COLO668 (cell line): ENCODE measurements around the gene FAM78B.

ENCODE experiments used
- DNase-seq: peaks from one replicate; lab custom pipeline; 2025; ENCODE audit not compliant: unreplicated experiment; lab: John Stamatoyannopoulos, UW

Gene FAM78B

GRCh38 chr1:166164995-166165660 is 1.7 kb downstream of the FAM78B start:
- peak; percentile 10 for DNase-seq

- DNase-seq = no peak
Measured at GRCh38 chr1:166164646-166164994, 2.2 kb downstream of the FAM78B start.

- no peak for DNase-seq
Measured at GRCh38 chr1:166159656-166160055, 7.1 kb downstream of the FAM78B start.

DNA sequence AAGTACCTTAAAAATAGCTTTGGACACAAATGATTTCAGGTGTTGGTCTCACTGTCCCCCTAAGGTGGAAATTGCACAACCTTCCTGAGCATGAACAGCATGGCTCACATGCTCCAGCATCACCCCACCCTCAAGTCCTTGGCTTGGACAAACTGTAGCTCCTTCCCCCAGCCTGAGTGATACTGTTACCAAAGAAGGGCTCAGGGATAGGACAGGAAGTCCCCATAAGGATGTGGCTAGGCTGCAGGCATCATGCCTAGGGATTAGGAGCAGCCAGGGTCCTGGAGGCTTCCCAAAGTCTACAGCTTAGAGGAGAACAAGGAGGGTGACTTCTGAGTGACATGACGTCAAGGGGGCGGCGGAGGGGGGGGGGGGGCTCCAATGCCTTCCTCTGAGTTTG is 10.1 kb downstream of the FAM78B start:
- no peak for DNase-seq

GRCh38 chr1:166155108-166155507 is 11.7 kb downstream of the FAM78B start:
- no peak for DNase-seq

DNA sequence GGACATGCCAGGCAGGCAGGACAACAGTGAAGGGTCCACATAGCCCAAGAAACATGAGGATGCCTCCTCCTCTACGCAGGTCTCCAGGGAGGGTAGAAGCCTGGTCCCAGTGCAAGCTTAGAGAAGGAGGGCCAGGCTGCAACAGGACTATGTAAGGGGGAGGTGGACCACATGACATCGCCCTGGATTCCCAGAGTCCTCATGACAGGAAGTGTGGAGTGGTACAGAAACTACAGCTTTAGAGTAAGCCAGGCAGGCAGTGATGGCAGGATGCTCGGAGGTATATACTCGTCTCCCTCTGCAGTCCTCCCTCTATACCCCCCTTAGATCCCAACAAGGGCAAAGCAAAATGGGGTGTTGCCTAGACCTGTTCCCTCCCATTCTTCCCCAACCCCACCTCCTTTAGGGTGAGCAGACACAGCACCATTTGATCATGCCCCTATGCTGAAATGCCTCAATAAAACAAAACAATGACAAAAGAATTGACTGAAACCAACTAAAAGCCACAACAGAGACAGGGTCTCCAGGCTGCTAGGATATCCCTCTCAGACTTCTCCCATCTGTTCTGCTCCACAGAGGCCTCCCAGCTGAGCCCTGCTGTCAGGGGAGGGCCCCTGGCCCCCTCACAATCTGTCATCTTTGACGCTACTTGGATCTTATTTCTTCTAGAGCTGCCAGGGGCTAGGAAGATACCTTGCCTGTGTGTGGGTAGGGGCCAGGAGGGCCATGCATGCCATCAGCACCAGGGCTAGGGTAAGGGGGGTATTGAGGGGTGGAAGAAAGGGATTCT is 13.1 kb downstream of the FAM78B start:
- no peak for DNase-seq

DNA sequence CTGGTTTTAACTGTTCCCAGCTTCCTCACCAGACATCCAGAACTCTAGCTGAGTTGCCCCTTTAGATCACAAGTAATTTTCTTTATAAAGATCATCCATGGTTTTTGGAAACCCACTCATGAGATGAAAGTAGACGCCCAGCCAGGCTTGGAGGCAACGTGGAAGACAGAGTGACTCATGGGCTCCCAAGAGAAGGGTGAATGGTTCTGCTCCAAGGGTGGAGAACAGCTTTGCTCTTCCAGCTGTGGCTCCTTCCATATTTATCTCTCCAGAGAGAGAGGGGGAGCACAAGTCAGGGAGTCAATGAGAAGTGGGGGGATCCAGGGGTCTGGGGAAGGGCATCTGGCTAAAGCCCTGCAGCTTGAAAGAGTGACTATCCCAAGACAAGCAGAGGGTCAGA is 13.8 kb downstream of the FAM78B start:
- DNase-seq = no peak

- no peak for DNase-seq
Measured at GRCh38 chr1:166151804-166152203, 15.0 kb downstream of the FAM78B start.

- DNase-seq = no peak
Measured at GRCh38 chr1:166145499-166145898, 21.3 kb downstream of the FAM78B start.

GRCh38 chr1:166141969-166142368 is 24.8 kb downstream of the FAM78B start:
- no peak for DNase-seq

- DNase-seq = no peak
Measured at GRCh38 chr1:166140251-166140650, 26.6 kb downstream of the FAM78B start.

DNA sequence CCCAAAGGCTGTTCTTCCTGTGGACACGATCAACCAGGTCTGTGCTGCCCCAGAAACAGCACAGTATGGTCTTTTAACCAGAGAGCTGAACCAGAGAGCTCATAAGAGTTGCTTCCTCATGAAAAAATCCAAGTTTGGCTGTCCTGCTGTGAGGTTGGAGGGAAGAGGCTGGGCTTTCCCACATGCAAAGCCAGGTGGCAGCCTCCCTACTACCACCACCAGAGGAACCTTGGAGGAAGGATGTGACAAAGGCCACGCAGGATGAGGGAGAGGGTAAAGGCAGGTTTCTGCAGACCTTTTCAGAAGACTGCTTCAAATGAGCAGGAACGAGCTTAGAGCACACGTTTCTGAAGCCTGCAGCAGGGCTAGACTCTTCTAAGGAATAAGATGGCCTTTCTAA is 27.1 kb downstream of the FAM78B start:
- no peak for DNase-seq

DNA sequence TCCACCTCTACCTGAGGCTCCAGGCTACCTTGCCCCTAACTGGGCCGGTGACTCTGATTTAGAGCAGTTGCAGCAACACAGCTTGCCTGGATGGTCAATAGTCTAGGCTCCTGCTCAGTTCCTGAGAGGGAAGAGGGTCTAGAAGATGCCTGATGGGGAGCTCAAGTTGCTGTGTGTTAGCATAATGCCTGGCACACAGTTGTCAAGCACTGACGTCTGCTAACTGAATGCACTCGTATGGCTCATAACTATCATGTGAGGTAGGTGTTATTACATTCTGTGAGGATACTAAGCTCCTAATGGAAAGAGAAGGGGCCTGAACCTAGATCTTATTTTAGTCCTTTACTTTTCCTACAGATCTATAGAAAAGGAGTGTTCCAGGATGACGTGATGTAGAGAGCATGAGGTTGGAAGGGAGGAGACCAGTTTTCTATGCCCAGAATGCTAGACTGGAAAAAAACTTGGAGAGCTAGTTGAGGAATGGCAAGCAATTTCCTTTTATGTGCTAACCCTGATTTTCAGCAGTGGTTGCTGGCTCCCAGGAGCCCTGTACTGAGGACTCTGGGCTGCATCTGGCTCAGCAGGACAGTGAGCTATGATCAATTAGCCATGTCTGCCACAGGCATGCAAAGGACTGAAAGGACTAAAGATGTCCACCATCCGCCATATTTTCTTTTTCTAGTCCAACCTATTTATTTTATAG is 30.0 kb downstream of the FAM78B start:
- DNase-seq = no peak

DNA sequence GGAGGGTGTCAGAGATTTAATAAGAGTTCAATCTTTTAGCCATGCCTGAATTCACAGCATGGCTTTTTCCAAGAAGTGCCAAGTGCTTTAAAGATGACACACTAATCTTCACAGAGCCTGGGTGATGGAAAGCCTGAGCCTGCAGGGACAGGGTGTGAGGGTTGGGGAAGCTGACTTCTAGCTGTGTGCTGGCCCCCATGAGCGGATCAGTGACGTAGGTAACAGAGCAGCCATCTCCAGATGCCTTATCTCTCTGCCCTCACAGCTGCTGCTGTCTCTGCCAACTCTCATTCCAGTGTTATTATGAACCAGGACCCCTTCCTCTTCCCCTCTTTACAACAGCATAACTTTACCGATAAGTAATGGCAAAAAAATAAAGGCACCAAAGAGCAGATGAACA is 30.6 kb downstream of the FAM78B start:
- DNase-seq = no peak

GRCh38 chr1:166133857-166134256 is 32.9 kb downstream of the FAM78B start:
- no peak for DNase-seq

GRCh38 chr1:166133276-166133841 is 33.4 kb downstream of the FAM78B start:
- no peak for DNase-seq

DNA sequence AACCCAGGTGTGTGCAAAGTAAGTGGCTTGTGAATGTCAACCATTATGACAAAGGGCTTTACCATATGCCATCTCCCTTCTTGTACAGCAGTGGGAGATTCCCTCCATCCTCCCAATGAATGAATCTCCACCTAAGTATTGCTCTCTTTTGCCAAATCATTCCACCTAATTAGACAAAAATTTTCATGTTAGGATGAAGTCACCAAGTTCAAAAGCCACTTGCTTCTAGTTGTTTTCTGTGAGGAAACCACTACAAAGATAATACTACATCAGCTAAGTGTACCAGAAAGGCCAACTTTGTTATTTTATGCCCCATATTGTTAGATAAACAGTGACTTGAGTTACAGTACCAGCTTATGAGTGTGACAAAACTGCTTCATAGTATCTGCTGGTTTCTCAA is 34.3 kb downstream of the FAM78B start:
- DNase-seq = no peak

- no peak for DNase-seq
Measured at GRCh38 chr1:166129006-166129405, 37.8 kb downstream of the FAM78B start.

DNA sequence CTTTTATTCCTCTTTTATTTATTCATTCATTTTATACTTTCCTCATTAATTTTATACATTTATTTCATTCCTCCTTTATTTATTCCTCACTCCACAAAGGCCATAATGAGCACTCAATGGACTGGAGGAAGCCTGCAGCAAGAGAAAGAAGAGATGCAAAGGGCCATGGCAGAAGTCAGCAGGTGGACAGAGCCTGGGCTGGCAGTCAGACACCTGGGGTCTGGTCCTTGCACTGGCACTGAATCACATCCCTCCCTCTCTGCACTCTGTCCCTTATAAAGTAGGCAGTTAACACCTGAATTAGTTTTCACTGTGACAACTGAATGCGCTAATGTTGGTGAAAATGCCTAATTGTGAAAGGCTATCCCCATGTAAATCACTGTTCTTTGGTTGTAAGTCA is 38.6 kb downstream of the FAM78B start:
- DNase-seq = no peak

- DNase-seq = no peak
Measured at GRCh38 chr1:166127003-166127402, 39.8 kb downstream of the FAM78B start.

DNA sequence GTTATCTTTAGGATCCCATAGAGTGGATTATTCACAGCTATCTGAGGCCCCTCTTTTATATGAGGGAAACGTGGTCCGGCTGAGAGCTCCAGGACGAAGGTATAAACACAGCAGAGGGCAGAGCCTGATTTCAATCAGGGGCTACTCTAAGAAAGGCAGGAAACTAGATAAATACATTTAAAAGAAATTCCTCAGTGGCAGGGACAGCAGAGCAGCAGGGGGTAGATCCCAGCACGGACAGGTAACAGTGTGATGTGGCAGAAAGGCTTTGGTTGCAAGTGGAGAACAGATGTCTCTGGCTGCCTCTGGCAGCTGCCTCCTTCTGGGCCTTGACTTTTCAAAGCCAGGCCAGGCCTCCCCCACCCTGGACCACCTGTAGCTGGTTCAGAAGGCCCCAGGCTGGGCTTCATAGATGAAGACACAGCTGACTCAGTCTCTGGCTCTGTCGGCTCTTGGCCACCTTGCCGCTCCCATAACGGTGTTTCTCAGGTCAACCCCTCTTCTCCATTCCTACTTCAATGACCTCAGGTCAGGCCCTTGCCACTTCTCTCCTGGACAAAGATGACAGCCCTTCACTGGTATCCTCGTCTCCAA is 43.8 kb downstream of the FAM78B start:
- no peak for DNase-seq
